ENCODE measurements around the gene ZSCAN10.

ZSCAN10 gene

DNA sequence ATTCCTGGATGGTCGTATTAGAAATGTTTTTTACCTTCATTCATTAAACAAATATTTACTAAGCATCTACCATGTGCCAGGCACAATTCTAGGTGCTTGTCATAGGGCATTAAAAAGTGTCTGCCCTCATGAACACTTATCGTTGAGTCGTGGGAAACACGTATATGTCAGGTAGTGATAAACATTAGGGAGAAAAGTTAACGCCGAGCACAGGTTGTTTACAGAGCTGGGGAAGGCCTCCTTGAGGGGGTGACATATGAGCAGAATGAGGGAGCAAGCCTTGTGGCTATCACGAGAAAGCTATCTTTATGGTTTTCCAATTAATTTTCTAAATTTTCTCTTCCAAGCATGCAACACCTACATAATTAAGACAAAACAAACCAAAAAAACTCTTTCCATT, 34.8 kb upstream of the ZSCAN10 start:
- no peak for DNase-seq

DNA sequence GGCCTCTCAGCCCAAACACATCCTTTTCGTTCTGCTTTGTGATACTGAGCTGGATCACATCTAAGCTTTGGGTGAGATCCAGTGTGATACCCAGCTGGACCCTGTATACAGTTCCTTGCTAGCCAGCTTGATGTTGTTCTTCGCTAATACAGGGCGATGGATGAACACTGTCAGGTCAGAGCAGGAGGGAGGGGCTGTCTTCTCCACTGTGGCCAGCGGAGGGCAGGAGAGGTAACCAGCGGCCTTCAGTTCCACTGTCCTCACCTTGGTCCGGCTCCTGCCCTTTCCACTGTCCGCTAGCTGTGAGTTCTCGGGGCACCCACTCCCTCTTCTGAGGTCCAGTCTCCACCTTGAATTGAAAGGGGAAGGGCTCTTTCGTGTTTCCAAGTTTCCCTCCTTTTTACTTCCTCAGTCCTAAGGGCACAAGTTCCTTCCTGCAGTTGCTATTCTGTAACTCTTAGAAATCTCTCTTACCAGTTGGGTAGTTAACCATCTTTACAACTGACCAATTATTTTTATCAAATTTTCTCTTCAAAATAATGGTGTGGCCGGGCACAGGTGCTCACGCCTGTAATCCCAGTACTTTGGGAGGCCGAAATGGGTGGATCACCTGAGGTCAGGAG, 32.8 kb upstream of the ZSCAN10 start:
- DNase-seq, result no peak

DNA sequence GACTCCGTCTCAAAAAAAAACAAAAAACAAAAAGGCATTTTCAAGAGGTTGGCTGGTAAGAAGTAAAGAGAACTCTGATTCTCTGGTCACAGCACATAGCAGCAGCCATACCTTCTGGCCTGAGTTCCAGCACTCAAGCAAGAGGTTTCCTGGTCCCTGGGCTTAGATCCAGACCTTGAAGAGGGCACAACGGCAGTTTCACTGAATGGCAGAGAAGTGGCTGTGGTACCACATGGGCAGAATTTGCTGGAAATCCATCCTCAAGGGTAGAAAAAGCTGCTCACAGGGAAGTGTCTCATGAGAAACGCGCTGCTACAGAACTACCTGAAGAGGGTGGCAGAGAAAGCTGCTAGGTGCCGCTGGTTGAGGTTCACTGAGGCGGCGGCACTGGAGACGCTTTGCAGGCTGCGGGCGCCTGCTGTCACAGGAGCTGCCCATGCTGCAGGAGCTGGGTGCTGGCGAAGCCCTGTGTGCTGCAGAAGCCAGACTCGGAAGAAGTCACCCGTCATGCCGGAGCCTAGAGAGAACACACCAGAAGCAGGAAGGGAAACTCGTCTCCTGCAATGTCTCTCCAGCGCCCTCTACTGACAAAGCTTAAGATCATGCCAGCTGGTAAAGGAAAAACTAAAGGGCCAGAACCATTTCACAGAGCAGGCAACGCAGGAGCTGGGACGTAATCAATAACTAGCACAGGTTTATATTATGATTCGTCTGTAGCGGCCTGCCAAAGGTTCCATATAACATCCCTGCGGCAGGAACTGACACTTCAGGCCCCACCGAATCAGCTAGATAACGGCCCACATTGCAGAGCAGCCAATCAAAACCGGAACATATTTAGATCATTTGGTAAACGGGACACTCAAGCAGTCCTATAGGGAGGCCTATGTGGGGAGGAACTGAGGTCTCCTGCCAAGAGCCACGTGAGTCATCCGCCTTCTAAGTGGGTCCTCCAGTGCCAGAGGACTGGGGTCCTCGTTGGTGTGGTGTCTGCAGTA, 30.3 kb upstream of the ZSCAN10 start:
- DNase-seq, result peak; percentile 75

DNA sequence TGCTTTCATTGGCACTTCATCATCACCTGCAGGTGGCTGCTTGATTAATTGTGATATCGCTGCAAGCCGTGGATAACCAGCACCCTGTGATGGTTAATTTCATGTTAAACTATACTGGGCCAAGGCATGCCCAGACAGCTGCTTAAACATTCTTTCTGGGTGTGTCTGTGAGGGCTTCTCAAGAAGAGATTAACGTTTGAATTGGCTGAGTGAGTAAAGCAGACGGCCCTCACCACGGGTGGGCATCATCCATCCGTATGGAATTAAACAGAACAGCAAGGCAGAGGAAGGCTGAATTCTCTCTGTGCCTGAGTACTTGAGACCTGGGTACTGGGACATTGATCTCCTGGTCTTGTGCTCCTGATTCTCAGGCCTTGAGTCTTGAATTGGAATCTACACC, 28.7 kb upstream of the ZSCAN10 start:
- DNase-seq, result no peak

- peak; percentile 94 for DNase-seq
These were observed 25.1 kb upstream of the ZSCAN10 start for GRCh38 chr16:3123986-3124886.

- no peak for DNase-seq
These were observed 24.0 kb upstream of the ZSCAN10 start for GRCh38 chr16:3122926-3123570.

- no peak for DNase-seq
These were observed 22.9 kb upstream of the ZSCAN10 start for GRCh38 chr16:3121851-3122467.

- DNase-seq, result no peak
These were observed 21.3 kb upstream of the ZSCAN10 start for GRCh38 chr16:3120435-3120834.

GRCh38 chr16:3119701-3120408, 20.8 kb upstream of the ZSCAN10 start:
- DNase-seq, result no peak

DNA sequence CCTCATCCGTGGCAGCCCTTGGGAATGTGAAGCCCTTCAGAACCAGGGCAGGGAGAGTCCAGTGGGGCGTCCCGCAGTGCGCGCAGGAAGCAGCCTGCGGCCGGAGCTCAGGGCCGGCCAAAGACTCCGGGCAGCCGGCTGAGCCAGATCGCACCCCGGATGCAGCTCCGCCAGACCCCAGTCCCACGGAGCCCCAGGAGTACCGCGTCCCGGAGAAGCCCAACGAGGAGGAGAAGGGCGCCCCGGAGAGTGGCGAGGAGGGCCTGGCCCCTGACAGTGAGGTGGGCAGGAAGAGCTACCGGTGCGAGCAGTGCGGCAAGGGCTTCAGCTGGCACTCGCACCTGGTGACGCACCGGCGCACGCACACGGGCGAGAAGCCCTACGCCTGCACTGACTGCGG, 20.2 kb upstream of the ZSCAN10 start:
- DNase-seq, result no peak

- no peak for DNase-seq
These were observed 19.8 kb upstream of the ZSCAN10 start for GRCh38 chr16:3118846-3119245.

GRCh38 chr16:3118204-3118790, 19.2 kb upstream of the ZSCAN10 start:
- DNase-seq, result no peak

GRCh38 chr16:3115561-3115960, 16.5 kb upstream of the ZSCAN10 start:
- DNase-seq, result no peak

DNA sequence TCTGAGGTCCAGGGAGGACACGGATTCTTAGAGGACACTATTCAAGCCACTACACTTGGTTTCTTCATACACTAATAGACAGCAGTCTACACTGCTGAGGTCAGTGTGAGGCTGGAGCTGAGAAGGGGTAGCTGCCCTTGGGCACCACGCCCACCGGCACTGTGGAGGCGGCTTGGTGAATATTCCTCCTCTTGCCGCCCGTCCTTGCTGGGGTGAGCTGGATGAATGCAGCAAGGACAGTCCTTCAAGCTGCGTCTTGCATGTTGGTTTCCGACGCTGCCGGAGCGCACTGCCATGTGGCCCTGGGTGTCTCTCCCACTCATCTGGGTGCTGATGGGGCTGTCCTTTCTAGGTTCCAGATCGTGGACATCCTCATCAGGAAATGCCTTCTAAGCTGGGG, 15.9 kb upstream of the ZSCAN10 start:
- DNase-seq, result no peak

- no peak for DNase-seq
These were observed 14.8 kb upstream of the ZSCAN10 start for GRCh38 chr16:3113765-3114479.

- no peak for DNase-seq
These were observed 13.9 kb upstream of the ZSCAN10 start for GRCh38 chr16:3112881-3113574.

GRCh38 chr16:3112058-3112880, 13.2 kb upstream of the ZSCAN10 start, which contains the start of gene ZNF205:
ZNF205 (plus strand) TSS chr16:3112586; CDS start chr16:3113431, 845 bp downstream.
- peak; percentile 70 for DNase-seq

DNA sequence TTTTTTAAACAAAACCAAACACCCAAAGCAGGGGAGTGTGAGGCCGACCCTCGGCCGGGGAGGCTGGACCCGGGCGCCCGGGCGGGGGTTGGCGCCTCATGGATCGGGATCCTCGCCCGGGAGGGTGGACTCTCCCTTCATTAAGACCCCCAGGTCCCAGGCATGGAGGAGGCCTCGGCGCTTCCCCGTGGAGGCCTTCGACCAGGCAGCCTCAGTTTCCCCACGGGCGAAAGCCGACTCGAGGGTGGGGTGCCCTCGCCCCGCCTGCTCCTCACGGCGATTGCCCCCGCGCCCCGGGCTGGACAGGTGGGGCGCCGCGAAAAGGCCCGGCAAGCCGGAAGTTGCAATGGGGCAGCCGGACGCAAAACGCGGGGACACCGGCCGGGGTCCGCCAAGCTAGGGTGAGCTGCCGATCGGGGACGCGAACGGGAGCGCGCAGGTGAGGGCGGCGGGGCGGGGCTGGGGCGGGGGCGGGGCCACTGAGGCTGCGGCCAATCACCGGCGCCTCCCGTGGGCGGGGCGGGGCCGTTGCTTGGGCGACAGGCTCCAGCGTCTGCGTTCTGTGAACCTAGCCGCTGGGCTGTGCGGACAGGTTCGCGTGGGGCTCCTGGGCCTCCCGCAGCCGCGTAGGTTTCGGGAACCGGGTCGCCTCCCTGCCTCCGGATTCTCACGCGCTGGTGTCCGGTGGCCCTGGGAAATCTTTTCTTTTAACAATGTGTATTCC, 7.3 kb upstream of the ZSCAN10 start:
- DNase-seq, result peak; percentile 89

Data from NCI-H1436 (cell line).